IPS DF 4.7 (cell line): ENCODE data around the gene ABTB2.

ENCODE experiments used
- DNase-seq: peaks from one replicate; pipeline ENCODE4 v3.0.0-alpha.2; 2013; ENCODE audit warnings: low spot score; ENCODE audit errors: extremely low read depth

The ABTB2 gene

GRCh38 chr11:34124885-34125668, 232.7 kb downstream of the ABTB2 start:
- DNase-seq = no peak

- DNase-seq = no peak
Measured at GRCh38 chr11:34120651-34121050, 237.2 kb downstream of the ABTB2 start.

- DNase-seq = no peak
Measured at GRCh38 chr11:34114471-34114870, 243.3 kb downstream of the ABTB2 start.

GRCh38 chr11:34114014-34114413, 243.8 kb downstream of the ABTB2 start:
- DNase-seq = no peak

GRCh38 chr11:34111722-34112270, 246.0 kb downstream of the ABTB2 start:
- DNase-seq = no peak

GRCh38 chr11:34105957-34106504, 251.8 kb downstream of the ABTB2 start:
- no peak for DNase-seq

GRCh38 chr11:34105079-34105956, 252.5 kb downstream of the ABTB2 start, which contains the start of gene NAT10:
Gene NAT10 (plus strand): TSS chr11:34105629. CDS start chr11:34108226, 2,597 bp downstream.
- peak; percentile 99 for DNase-seq

- no peak for DNase-seq
Measured at GRCh38 chr11:34104680-34105078, 253.1 kb downstream of the ABTB2 start.
